NCI-H2171 (cell line): Measurements from ENCODE around the gene PKP4.

Experiments
- DNase-seq: peaks from one replicate; lab custom pipeline; 2025; lab: John Stamatoyannopoulos, UW

PKP4 gene

DNA sequence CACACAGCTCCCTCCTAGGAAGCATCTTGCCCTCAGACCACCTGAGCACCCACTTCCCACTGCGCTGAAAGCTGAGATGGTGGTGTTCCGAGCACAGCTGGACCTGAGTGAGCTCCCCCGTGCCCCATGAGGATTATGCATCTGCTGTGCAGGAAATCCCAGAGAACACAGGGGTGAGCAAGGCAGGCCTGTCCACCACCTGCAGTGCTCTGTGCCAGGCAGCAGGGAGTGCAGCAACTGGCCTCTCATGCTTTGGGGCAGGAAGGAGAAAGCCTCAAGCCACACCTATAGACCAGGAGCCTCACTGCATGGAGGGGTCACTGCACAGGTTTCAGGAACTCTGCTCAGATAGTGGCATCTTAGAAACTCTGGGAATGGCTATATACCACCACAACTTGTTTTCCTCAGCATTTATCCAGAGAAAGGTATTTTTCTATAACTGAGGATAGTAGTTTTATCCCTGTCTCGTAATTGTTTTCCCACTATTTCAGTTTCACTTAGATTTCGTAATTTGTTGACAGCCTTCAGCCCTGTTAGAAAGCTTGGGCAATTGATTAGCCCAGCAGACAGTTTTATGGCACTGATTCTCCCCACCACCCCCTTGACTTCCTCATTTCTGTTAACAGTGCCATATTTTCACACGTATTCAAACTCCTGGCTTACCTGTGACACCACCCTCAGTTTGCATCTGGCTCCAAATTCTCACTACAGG, 194.1 kb downstream of the PKP4 start:
- DNase-seq, result no peak

DNA sequence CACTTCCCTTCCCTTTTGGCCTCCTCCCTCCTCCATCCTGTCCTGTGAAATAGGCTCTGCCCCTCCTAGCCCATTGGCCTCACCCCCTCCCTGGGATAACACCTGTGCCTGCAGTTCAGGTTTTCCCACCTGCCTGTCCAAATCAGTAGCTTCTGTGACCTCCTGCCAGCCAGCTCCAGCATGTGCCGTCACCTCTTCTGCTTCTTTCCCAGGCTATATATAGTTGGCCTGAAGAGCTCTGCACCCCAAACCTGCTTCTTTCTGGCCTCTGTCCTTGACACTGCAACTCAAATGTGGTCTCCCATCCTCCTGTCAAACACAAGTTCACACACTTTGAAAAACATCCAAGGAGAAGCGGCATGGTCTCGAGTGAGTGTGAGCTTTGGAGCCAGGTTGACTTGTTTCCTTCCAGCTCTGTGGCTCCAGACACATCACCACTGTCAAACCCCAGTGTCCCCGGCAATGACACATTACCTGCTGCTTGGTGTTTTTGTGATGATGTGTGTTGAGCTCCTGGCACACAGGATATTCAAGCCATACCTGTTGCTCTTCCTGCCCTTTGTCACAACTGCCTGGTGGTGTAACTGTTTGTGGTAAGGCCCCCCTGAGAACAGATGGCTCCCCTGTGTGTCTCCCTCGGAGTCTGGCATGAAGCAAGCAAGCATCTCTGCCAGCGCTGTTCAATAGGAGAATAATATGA, 194.8 kb downstream of the PKP4 start:
- DNase-seq, result no peak

DNA sequence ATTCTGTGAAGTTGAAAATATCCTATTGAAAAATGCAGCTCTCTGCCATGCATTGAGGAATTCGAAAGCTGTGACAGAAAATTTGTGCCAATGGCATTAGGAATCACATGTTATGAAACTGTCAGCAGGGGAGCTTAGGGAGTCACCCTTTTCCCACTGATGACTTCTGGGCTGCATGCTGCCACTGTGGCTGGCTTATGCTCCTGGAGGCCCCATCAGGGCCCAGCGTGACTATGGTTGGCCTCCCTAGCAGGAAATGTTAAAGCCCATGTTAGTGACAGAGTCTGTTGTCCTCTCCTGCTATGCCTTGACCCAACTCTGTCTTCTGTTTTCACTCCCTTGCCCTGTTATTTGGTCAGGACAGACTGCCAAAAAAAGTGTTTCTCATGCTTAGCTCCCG, 198.9 kb downstream of the PKP4 start:
- DNase-seq, result no peak

DNA sequence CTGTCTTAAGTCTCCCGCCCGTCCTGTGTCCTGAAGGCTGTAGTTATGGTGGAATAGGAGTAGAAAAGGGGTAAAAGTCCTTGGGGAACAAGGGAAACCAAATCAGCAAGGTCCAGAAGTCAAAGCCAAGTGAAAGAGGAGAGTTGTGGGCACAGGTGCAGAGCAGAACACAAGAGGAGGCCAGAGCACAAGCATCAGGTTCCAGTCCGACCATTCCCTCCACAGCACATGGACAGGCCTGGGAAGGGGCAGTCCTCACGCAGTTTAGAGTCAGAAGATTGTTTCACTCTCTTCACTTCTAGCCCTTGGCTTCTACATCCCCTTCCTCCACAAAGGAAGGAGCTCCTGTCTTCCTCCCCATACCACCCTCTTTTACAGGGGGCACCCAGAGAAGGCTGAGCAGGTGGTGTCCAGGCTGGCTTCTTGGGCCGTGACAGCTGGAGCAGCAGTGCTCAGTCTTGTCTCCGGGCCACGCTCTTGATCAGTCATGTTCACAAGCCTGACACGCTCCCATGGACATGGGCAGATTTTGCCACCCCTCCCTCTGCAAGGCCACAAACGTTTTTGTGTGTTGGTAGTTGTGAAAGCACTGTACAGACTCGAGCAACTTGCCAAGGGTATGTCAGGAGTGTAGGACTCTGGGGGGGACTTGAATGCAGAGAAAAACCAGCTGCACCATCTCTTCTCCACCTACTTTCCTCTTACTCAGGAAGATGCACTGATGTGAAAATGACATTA, 199.9 kb downstream of the PKP4 start:
- DNase-seq, result no peak

DNA sequence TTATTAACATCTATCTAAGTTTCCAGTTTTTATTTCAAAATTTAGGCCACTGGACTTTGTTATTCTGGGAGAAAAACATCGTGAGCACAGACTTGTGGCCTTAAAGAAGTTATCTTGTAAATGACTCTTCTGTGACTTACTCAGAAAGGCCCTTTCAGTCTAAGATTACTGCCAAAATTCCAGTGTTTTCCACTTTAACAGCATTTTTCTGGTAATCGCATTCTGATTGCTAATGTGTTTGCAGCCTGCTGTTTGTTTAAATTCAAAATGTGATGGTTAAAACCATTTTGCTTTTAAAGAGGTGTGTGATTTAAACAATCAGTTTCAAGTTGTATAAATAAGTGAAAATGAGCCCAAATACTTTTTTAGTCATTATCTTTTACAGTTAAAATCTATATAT, 201.6 kb downstream of the PKP4 start:
- no peak for DNase-seq

DNA sequence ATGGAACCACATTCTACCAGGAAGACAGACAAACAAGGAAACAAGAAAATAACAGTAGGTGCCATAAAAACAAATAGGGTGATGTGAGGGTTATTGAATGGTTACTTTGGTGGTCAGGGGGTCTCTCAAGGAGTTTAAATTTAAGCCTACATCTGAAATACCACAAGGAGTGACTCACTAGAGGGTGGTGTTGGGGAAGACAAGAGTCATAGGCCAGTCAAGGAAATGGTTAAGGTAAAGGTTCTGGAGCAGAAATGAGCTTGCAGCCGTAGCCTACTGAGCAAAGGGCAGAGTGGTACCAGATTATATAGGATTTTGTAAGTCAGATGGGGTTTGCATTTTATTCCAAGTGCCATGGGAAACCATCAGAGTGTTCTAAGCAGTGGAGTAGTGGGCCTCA, 202.7 kb downstream of the PKP4 start:
- DNase-seq, result no peak

DNA sequence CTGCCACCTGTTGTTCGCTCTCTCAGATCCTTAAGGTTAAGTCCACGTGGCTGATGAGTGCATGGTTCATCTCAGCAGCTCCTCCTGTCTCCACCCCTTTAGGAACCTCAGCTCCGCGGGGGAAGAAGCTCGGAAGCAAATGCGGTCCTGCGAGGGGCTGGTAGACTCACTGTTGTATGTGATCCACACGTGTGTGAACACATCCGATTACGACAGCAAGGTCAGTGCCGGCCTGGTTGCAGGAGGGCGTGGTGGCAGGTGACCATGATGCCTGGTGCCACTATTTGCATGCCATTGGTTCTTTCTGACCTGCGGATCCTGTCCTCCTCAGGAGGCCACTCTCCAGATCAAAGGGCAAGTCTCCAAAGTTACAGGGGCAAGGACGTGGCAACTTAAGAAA, 204.5 kb downstream of the PKP4 start:
- DNase-seq, result no peak

DNA sequence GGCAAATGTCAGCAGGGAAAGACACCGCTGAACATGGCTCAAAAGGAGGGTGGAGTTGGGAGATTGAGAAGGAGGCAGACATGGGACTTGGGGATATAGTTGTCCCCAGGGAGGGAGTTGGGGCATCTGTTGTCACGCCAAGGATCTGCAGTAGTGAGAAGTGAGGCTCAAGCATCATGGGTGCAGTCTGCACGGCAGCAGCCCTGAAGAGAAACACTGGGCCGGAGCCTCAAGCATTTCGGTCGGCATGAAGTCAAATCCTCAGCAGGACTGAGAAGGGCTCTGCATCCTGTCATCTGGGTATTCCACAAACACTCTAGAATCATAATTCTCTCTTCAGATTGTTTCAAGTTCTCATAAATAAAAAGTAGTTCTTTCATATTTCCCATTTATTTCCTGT, 205.7 kb downstream of the PKP4 start:
- no peak for DNase-seq

DNA sequence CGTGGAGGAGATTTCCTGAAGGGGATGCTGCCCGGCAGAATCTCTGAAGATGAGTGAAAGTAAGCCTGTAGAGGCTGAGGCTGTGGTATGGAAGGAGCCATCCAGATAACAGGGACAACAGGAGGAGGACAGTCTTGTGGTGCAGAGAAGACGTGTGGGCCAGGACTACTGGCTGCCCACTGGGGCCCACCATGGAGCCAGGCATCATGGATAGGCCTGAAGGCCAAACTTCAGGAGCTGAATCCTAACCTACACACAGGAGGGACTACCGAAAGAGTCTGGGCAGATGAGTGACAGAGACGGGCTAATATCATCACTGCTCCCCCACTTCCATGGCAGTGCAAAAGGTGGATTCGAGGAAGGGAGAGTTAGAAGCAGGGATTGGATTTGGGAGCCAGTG, 207.0 kb downstream of the PKP4 start:
- no peak for DNase-seq

DNA sequence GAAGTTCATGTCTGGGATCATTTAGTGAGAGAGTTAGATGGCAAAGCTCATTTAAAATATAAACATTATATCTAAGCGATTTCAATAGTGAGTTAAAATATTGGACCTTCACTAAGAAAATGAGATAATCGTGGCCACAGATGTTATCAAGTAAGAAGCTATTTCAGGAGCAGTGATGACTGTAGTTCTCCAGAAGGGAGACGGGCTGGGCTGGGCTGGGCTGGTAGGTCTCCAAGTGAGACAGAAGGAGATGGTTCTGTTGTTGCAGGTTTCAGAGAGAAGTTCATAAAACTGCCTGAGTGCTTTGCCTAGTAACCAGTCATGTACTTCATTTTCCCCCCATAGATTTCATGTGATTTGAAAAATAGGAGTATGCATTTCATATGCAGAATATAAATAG, 208.2 kb downstream of the PKP4 start:
- no peak for DNase-seq

DNA sequence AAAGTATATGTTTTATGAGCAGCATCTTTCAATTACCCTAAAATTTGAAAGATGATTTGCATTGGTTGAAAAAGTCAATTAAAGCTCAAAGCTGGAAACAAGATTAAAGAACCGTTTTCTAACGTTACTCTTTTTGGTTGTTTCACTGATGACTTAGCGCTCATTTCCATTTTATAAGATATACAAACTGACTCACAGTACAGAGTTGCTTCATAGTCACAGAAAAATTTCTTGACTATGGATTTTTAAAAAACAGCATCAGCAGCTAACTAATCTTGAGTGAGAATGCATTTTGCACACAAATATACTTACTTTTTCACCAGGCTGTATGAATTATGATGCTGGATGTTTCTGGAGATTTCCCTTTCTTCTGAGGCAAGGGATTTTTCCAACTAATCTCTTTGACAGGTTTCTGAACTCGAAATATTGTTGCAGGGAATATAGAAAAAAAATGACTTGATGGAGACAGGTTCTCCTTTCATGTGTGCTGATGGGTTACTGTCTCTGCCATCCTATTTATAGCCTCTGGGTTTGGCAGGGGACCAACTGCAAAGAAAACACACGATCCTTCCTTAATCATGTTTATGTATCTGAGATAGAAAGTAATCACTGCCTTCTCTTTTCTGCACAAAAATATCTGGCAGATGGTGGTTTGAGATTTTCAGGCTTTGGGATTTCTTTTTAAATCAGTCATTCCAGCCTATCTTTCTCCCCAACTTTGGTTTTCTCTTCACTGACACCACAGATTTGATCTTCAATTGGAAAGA, 209.0 kb downstream of the PKP4 start:
- peak; percentile 38 for DNase-seq

DNA sequence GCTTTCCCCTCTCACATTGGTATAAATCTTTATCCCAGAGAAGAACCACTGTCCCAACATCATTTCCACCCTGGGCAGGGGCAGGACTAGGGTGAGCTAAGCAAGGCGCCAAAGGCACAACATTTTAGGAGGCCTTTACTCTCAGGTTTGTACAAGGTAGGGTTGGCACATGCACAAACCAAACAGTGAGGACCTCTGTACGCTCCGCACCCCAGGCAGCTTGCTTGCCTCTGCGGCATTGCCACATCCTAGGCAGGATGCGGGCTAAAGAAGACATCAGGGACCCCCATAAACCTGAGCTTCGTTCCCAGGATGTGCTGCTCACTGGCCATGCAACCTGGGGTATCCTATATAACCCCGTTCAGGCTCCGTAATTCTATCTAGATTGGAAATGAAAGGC, 210.2 kb downstream of the PKP4 start:
- no peak for DNase-seq

DNA sequence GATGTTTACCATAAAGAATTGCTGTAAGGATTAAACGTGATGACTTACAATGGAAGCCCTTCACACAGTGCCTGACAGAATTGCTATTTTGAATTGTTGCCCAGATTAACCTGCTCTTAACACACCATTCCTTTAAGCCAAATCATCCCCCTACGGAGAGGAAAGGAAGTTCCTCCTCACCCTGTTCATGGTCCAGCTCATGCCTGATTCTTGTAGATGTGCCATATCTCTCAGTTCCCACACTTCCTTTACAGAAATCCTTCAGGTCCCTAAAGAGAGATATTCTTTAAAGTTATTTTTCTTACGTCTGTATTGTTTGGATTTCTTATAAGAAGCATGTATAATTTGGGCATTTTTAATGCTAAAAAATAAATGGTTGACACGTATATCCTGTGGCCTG, 210.8 kb downstream of the PKP4 start:
- DNase-seq, result no peak

DNA sequence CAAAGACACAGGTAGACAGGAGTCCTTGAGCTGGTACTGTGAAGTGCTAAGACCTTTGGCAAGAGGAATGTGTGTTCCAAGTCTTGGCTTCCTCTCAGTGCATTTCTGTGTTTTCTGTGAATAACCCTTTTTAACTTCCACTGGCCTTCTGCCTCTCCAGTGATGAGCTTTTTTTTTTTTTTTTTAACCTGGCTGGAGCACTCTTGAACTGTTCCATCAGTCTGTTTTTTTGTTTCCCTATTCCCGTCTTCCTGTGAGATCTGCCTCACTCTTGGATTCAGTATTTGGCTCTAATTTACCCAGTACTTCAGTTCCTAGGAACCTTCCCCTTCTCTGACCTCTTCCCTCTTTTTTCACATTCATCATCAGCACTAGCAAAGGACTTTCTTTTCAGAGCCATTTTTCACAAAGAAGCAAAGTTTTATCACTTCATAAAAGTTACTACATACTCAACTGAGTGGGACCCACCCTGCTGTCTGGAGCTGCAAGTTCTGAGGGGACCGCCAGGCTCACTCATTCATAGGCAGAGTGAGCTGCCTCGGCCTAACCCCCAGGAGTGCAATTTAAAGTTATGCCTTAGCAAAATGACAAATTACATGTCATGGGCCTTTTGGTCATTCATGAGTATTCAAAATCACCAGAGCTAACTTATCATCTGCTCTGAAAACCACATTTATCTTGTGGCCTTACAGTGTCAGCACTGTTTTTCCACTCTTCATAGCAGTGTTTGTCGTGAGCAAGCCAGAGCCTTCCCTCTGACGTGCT, 211.4 kb downstream of the PKP4 start:
- no peak for DNase-seq

DNA sequence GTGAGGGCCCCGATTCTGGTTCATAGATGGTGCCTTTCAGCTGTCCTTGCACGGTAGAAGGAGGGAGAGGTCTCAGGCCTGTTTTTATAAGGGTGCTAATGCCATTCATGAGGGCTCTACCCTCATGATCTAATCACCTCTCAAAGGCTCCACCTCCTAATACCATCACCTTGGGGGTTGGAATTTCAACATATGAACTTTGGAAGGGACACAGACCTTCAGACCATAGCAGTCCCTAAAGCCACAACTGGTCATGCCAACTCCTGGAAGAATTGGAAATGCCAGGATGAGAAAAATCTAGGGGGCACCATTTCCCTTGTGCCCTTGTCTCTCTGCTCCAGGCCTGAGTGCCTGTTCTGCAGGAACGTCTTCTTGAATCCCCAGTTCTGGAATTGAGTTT, 213.5 kb downstream of the PKP4 start:
- DNase-seq, result no peak

DNA sequence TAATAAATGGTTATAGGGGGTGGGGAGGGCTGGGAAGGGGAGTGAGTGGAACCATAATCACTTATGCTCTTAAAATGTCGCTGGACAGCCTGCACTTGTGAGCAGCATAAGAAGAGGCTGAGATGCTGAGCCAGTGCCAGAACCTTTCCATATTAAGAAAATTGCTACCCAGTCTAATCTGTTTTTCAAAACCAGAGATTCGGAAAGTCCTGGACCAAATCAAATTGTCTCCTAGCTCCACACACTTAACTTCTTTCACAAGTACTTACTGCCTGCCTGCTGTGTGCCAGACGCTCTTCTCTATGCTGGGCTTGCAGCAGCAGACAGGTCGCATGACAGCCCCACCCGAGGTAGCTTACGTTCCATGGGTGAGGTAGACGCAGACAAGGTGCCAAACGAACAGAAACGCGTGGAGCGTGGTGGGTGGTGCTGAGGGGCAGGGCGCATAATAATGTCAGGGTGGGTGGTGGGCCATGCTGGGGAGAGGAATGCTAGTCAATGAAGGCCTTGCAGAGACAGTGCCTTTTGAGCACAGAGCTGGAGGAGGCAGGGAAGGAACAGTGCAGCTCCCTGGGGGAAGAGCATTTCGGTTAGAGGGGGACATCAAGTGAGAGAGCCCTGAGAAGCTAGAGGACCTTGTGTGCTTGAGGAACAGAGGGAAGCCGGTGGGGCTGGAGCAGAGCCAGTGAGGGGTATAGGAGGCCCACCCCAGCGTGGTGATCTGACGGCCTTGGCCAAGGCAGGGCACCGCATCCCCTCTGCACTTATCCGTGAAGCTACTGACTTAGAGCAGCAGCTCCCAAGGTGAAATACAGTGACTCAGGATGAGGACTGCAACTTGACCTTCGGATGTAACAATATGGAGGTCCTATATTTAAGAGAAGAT, 214.9 kb downstream of the PKP4 start:
- no peak for DNase-seq

DNA sequence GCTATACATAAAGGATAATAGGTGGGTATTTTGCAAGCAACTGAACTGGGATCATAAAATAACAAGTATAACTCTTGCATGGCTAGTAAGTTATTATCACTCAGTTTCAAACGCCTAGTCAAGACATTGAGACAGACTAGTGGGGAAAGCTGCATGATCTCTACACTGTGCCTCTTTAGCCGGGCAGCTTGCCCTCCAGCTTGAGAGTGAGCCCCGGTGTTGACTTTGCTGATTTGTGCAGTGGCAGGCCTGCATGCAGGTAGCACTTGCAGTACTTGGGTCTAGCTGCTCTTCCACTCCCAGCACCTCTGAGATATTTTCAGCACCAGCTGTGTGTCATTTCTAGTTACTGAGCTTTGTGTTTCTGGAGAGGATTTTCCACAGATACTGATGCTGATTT, 219.5 kb downstream of the PKP4 start:
- no peak for DNase-seq

DNA sequence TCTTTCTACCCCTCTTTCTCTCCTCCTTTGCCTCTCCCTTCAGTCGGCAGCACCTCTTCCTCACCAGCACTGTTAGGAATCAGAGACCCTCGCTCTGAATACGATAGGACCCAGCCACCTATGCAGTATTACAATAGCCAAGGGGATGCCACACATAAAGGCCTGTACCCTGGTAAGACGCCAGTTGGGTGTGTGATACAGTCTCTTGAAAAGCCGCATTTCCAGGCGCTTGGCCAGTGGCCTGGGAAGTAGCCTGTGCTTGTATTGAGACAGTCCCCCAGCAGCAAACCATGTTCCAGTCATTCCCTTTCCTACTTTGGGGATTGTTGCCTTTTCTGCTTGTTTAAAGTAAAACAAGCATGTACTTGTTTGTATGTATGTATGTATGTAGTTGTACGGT, 219.9 kb downstream of the PKP4 start:
- DNase-seq, result no peak

DNA sequence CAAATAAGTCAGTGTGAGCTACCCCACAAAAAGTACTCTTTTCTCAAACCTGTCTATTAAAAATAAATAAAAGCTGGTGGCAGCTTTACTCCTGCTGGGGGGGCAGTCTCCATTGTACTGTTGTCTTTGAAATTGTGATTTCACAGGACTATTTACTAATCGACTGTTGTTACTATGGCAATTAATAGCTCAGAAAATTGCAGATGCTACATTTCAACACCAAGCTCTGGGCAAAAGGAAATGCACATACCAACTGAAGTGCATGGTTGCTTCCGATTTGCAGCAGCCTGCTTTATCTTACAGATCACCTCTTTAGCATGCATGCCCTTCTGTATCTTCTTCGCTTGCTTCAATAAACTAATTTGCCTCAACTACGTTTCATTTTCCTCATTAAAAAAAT, 220.8 kb downstream of the PKP4 start:
- DNase-seq, result no peak

DNA sequence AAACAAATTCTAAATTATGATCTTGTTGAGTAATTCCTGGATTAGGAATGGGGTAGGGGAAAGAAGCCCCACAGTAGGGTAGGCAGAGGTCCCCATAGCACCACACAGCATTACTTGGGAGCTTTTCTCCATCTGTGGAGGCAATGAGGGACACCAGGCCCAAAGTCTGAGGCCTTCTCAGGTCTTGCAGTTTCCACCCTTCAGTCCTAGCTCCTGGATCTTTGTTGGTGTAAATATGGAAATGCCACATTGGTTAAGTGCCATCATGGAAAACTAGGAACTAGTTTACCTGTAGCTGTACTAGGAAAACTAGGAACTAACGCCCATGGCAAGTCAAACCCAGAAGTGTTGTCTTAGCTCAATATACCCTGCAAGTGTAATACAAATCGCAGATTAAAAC, 225.1 kb downstream of the PKP4 start:
- DNase-seq, result no peak

DNA sequence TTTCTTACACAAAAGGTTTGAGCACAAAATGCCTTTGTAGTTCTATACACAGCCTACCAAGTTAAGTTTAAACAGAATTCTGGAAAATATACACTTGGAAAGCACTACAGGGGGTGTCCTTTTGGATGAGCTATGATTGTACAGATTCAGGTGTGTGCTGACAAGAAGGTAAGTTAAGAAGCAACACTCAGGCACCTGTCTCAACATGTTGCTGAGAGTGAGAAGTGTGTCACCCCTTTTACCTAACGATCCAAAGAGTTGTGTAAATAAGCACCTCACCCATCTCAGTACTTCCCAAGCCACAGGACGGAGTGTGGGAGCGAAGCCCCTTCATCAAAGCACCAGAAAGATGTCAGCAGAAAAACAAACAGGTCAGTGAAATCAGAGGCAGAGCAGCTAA, 228.9 kb downstream of the PKP4 start:
- no peak for DNase-seq
